Hippocampal formation (tissue), 2 donors: ENCODE data around the gene ALDH3B1.

Source experiments
- DNase-seq, 2 donors: peaks; one replicate each; lab custom pipeline; 2025; lab: John Stamatoyannopoulos, UW

The ALDH3B1 gene

GRCh38 chr11:67997475-67997921 lies 12.6 kb upstream of the ALDH3B1 start:
- DNase-seq, result no peak

DNA sequence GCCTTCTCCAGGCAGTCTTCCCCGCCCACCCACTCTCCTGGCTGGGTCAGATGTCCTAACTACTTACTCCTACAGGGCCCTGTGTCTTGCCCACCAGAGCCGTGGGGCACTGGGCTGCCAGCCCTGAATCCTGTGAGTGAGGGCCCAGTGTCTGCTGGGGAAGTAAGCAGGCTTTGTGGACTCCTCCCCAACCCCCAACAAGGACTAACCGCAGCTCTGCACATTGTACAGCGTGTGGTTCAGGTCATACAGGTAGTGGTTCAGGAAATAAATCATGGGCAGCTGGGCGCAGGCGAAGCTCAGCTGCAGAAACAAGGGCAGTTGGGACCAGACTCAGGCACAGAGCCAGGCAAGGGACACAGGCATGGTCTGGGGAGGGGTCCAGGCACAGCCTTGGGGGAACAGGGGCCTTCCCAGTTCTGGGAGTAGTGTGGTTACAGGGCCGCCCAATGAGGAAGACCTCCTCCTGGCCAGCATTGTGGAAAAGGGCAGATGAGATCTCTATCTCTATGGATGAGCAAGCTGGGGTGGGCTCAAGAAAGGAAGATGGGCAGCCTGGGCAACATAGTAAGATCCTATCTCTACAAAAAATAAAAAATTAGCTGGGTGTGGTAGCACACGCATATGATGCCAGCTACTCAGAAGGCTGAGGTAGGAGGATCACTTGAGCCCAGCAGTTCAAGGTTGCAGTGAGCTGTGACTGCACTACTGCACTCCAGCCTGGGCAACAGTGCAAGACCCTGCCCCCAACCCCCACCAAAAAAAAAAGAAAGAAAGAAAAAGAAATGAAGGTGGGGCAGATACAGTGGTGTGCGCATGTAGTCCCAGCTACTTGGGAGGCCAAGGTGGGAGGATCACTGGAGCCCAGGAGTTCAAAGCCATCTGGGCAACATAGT lies 11.7 kb upstream of the ALDH3B1 start:
- DNase-seq, result no peak

DNA sequence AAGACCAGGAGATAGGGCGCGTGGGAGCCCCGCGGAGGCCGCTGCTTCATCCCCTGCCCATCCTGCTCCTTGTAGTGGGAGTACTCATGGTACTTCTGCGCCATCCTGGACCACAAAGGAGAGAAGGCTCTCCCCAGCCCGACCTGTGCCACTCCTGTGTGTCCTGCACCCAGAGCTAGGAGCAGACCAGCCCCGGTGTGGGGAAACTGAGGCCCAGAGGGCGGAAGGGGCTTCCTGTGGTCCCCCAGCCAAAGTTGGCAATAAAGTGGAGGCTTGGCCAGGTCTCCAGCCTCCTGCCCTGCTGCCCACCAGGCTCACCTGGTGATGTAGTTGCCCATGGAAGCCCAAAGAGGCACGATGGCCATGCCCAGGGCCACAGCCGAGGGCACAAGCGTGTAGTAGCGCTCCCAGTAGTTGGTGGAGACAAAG lies 10.9 kb upstream of the ALDH3B1 start:
- DNase-seq, result no peak

DNA sequence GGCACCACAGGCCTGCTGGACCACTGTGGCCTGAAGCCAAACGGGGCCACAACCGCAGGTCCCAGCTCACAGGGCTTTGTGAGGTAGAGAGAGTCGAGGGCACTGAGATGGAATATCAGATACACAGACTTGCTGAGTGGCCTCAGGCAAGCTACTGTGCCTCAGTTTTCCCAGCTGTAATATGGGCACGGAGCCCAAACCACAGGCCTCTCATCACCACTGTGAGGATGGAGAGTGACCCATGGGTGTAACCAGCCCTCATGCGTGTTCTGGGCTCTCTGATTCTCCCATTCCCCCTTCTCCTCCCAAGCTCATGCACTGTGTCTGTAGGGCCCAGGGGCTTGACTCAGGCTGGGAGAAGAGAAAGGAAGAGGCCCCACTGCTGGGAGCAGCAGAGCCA lies 10.4 kb upstream of the ALDH3B1 start:
- DNase-seq, result no peak

- DNase-seq, result no peak
Measured at GRCh38 chr11:68002575-68002937, 7.6 kb upstream of the ALDH3B1 start.

- DNase-seq, result peak in 1 of 2 donors; percentile 13
Measured at GRCh38 chr11:68002938-68003845, 6.9 kb upstream of the ALDH3B1 start.

GRCh38 chr11:68003846-68004550 lies 6.1 kb upstream of the ALDH3B1 start, which contains the start of gene UNC93B1:
Gene UNC93B1 (minus strand): TSS chr11:68004097. CDS start chr11:68004043, 54 bp downstream.
- peak in 1 of 2 donors; percentile 43 for DNase-seq

DNA sequence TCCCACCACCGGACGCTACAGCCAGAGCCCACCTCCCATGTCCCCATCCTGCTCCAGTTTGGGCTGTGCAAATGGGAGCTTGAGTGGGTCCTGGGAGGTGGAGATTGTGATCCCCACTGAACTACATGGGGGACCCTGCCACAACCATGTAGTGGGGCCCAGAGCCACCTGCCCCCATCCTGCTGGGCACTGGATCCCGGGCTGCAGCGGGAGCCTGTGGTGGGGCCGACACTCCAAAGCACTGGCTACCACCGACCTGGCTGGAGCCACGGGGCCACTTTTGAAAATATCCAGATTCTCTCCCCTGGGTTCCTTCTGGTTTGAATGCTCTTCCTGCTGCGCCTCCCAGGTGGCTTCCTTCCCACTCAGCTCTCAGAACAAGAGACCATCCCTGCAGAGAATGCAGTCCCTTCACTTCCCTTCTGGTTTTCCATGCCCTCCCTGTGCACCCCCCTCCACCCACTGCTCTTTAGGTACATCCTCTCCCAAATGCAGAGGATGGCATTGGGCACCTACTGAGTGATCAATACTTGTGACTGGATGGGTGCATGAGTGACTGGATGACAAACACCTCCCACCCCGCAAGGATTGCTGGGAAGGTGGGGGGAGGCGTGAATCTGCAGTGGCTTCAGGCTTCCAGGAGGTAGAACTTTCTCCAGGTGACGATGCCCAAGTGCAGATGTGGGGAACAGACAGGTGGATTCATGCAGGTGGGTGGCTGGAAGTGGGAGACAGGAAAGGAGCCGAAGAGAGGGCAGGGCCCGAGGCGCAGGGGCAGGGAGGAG lies 5.4 kb upstream of the ALDH3B1 start:
- peak in 1 of 2 donors; percentile 40 for DNase-seq

DNA sequence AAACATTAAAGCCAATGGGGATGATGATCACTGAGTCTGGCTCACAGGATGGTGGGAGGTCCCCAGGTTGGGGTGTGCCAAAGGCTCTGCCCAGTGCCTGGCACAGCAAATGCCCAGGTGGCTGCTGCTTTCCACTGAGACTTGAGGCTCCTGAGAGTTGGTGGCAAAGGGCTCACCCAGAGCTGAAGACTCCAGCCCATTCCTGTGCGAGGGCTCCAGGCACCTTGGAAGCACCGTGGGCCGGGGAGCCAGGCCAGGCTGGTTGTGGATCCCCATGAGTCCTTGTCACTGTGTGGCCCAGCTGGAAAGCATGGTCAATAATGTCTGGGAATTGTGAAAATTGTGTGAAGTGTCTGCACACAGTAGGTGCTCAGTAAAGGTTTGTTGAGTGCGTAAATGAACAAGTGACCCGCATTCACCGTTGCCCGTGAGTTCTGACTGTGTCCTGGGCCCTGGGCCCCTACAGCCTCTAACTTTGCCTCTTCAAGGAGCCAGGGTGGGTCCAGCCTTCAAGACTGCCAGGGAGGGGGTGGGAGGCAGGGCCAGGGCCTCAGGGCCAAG lies 3.4 kb upstream of the ALDH3B1 start:
- no peak for DNase-seq

DNA sequence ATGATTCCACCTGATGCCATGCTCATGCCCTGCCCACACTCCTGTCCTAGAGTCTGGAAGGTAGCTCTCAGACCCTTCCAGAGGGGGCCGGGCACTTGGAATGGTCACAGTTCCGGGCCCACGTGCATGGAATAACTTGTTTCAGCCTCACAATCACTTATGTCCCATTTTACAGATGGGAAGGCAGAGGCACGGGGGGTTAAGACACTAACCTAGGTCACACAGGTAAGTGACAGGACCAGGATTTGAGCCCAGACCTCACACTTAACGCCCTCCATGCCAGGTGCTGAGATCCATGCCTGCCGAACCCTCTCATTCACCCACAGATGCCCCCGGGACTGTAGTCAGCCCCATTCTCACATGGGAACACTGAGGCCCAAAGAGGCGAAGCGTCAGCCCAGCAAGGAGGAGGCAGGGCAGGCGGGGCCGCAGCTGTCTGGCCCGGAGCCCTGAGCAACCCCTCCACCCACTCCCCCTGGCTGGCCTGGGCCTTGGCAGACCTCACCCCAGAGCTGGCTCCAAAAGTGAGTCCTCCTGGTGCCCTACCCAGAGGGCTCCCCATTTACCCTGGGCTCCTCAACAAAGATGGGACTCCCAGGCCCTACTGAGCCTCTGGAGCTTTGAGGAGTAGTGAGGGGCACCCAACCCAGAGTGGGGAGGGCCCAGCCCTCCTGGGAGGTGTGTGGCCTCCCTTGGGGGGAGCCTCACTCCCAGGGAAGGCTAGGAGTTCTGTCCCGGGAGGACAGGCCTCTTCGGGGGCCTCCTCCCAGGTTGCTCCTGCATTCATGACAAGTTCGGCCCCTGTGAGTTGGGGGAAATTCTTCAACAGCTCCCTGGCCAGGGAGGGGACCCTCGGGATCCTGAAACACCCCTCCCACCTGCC lies 2.4 kb upstream of the ALDH3B1 start:
- DNase-seq, result no peak

GRCh38 chr11:68008381-68009337 lies 1.5 kb upstream of the ALDH3B1 start:
- DNase-seq, result no peak

DNA sequence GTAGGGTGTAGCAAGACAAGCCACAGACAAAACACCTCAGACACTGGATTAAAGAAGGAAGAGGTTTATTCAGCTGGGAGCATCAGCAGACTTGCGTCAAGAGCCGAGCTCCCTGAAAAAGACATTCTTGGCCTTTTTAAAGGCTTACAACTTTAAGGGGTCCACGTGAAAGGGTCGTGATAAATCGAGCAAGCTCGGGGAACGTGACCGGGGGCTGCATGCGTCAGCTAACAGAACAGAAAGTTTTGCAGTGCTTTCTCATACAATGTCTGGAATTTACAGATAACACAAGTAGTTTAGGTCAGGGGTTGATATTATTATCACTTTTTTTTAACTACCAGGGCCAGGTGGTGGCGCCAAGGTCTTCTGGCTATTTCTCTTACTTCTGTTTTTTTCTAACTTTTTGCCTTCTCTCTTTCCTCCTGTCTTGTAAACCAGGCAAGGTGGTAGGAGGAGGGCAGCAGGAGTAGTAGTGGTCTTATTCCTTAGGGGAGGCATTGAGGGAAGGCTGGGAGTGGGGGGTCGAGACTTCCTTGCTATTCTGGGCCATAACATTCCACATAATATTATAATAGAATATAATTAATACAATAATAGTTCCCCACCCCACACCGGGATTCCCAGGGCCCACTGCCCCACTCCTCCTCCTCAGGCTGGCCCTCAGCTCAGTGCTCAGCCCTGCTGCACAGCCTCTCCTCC lies 587 bp upstream of the ALDH3B1 start:
- DNase-seq, result no peak

DNA sequence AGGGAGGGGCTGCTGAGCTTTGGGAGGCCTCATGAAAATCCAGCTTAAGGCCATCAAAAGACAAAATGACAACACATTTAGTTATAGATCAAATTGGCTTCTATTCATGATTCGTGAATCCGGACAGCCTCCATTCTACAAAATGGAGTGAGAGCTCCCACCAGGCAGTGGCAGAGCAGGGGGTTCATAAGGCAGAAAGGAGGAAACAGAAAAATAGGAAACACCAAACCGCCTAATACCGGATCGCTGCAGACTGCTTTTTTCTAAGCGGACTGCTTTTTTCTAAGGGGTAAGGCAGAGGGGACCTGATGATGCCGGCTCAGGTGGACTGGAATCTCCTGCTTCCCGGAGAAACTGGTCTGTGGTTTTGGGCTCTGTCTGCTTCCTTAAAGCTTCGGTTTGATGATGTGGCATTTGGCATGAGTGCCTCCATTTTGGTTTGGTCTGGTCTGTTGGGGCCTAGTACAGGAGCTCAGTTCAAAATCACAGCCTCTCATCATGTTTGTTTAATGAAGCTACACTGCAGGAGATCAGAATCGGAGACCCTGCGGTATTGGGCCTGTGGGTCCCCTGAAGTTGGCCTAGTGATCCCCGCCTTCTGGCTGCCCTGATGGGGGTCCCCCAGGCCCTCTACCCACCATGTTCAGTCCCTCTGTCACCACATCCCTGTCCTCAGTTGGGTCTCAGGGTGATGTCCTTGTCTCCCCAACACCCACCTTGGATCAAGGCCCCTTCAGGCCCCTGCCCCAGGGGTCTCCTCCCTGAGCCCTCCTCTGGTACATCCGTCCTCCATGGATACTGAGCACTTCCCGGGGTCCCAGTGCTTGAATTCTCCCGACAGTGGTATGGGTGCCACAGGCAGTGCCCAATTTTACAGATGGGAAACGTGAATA lies 1.2 kb downstream of the ALDH3B1 start:
- no peak for DNase-seq

DNA sequence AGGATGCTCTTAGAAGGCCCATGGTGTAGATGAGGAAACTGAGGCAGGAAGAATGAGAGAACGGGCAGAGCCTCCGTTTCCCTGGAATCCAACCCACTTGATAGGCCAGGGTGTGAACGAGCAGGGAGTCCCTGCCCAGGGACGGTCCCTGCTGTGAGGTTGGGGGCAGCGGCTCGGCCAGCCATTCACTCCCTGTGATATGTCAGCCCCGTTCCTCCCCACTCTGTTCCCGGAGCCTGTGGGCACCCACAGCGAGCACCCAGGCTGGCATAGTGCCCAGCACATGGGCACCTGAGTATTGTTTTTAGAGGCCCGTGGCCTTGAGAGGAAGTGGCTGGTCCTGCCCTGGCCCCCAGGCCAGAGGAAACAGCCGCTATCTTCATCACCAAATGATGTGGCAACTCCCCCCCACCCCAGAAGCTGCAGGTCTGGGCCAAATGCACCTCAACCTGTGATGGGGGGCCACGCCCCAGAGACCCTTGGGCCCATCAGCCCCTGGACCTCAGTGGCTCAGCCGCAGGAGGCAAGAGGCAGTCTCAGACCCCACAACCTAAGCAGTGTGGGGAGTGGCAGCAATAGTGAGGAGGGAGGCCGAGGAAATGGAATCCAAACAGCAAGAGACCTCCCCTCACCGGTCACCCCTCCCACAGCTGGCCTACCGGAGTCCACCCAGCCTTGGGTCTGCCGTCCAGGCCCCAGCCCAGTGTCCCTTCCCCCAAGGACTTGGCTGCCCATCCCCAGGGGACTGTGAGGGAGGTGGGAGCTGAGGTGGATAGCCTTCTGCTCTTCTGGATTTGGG lies 2.1 kb downstream of the ALDH3B1 start:
- no peak for DNase-seq

GRCh38 chr11:68012843-68013610 lies 2.9 kb downstream of the ALDH3B1 start:
- peak in 1 of 2 donors; percentile 24 for DNase-seq
